Immature natural killer cell (primary cell): ENCODE data around the gene CDK11A. TPM values are rescaled to one million over a fixed set of nuclear protein-coding genes. Genes with fewer than 3 reads are reported as not detected.
"Not testable (repeated sequence)": the region's sequence is repeated elsewhere in the genome, so short reads cannot be mapped to it uniquely, and the experiment has no call there.

Experiments used
- DNase-seq, 3 donors: peaks; one replicate each; pipeline ENCODE4 v3.0.0; 2022; ENCODE audit warnings: mixed read lengths in 1 of 3
- H3K27ac Mint-ChIP-seq, 6 donors: one replicate each; pipeline ENCODE4 v1.8.0; 2020; ENCODE audit warnings: mixed read lengths in 6 of 6, mild to moderate bottlenecking in 5 of 6, inconsistent platforms in 4 of 6, moderate library complexity in 3 of 6
- H3K27me3 Mint-ChIP-seq, 3 donors: one replicate each; pipeline ENCODE4 v1.8.0; 2020 to 2021; ENCODE audit warnings: low read depth in 3 of 3, mild to moderate bottlenecking in 3 of 3, mixed read lengths in 3 of 3, moderate library complexity in 3 of 3, inconsistent platforms in 1 of 3
- H3K36me3 Mint-ChIP-seq, 3 donors: one replicate each; pipeline ENCODE4 v1.8.0; 2020; ENCODE audit warnings: mixed read lengths in 3 of 3, inconsistent platforms in 2 of 3, mild to moderate bottlenecking in 2 of 3
- H3K4me1 Mint-ChIP-seq, 2 donors: one replicate each; pipeline ENCODE4 v1.8.0; 2020; ENCODE audit warnings: inconsistent platforms in 2 of 2, mild to moderate bottlenecking in 2 of 2, mixed read lengths in 2 of 2, moderate library complexity in 1 of 2
- H3K4me3 Mint-ChIP-seq, 5 donors: one replicate each; pipeline ENCODE4 v1.8.0; 2020; ENCODE audit warnings: mild to moderate bottlenecking in 5 of 5, mixed read lengths in 5 of 5, inconsistent platforms in 3 of 5, moderate library complexity in 3 of 5
- H3K9me3 Mint-ChIP-seq, 6 donors: one replicate each; pipeline ENCODE4 v1.8.0; 2020; ENCODE audit warnings: mild to moderate bottlenecking in 6 of 6, mixed read lengths in 6 of 6, inconsistent platforms in 4 of 6, moderate library complexity in 3 of 6
- polyA plus RNA-seq, 3 donors: library from polyadenylated mRNA; unstranded; fragments of 300-500 nt; fragmentation: Illumina TruSeq; gene quantifications; one replicate each; pipeline ENCODE4 v1.2.3, GENCODE V29; 2021

The CDK11A gene
- polyA plus RNA-seq, 3 donors from 2014 or later: 1.6 to 32.6 (median 14.9) TPM

GRCh38 chr1:1746566-1746909 lies 22.4 kb upstream of the CDK11A start:
- Mint-ChIP-seq H3K27ac (peak overlapping the region in 1 of 6 donors; percentile 95), H3K4me3 (peak overlapping the region in 1 of 5 donors; percentile 88)
- not testable (repeated sequence) for H3K4me1 Mint-ChIP-seq, H3K36me3 Mint-ChIP-seq, H3K9me3 Mint-ChIP-seq, DNase-seq, H3K27me3 Mint-ChIP-seq

GRCh38 chr1:1745651-1746565 lies 21.8 kb upstream of the CDK11A start:
- not testable (repeated sequence) for H3K27me3 Mint-ChIP-seq, H3K36me3 Mint-ChIP-seq, H3K4me1 Mint-ChIP-seq, H3K9me3 Mint-ChIP-seq
- Mint-ChIP-seq H3K27ac (peak overlapping the region in 5 of 6 donors; percentile 45 to 95 (median 88)), H3K4me3 (peak overlapping the region; percentile 33 to 88 (median 61))
- DNase-seq: peak; percentile 83 to 96 (median 87)

GRCh38 chr1:1742529-1742928 lies 18.4 kb upstream of the CDK11A start:
- not testable (repeated sequence) for H3K27me3 Mint-ChIP-seq, H3K36me3 Mint-ChIP-seq, H3K9me3 Mint-ChIP-seq, H3K4me1 Mint-ChIP-seq, DNase-seq
- Mint-ChIP-seq H3K4me3 (peak overlapping the region in 2 of 5 donors; percentile 12 to 30), H3K27ac (peak overlapping the region in 2 of 6 donors; percentile 34 to 80)

GRCh38 chr1:1741013-1741412 lies 16.9 kb upstream of the CDK11A start:
- not testable (repeated sequence) for H3K27ac Mint-ChIP-seq, H3K36me3 Mint-ChIP-seq

GRCh38 chr1:1738799-1739337 lies 14.7 kb upstream of the CDK11A start:
- DNase-seq: peak in 1 of 3 donors; percentile 35
- not testable (repeated sequence) for H3K9me3 Mint-ChIP-seq, H3K27me3 Mint-ChIP-seq, H3K27ac Mint-ChIP-seq, H3K4me1 Mint-ChIP-seq, H3K4me3 Mint-ChIP-seq, H3K36me3 Mint-ChIP-seq

More at GRCh38 chr1:1741013-1741412, 16.9 kb upstream of the CDK11A start:
- not testable (repeated sequence) for H3K4me3 Mint-ChIP-seq, H3K4me1 Mint-ChIP-seq, H3K9me3 Mint-ChIP-seq, H3K27me3 Mint-ChIP-seq, DNase-seq

GRCh38 chr1:1737675-1738590 lies 13.8 kb upstream of the CDK11A start:
- not testable (repeated sequence) for H3K4me1 Mint-ChIP-seq, H3K27me3 Mint-ChIP-seq, H3K9me3 Mint-ChIP-seq, H3K4me3 Mint-ChIP-seq, H3K27ac Mint-ChIP-seq, H3K36me3 Mint-ChIP-seq, DNase-seq

GRCh38 chr1:1732381-1732780 lies 8.2 kb upstream of the CDK11A start:
- no peaks in the 10 kb centered on the region for H3K27me3 Mint-ChIP-seq
- H3K36me3 Mint-ChIP-seq: peaks cover 5 to 12% (median 7%) of the 10 kb centered on the region in 3 donors
- H3K27ac Mint-ChIP-seq: no peak overlapping the region
- no peak overlapping the region for H3K4me3 Mint-ChIP-seq
- H3K9me3 Mint-ChIP-seq: no peaks in the 10 kb centered on the region
- DNase-seq: no peak
- peaks cover 0 to 6% of the 10 kb centered on the region in 2 donors for H3K4me1 Mint-ChIP-seq

GRCh38 chr1:1730870-1731269 lies 6.7 kb upstream of the CDK11A start:
- Mint-ChIP-seq H3K27ac (no peak overlapping the region), H3K4me3 (no peak overlapping the region), H3K9me3 (no peaks in the 10 kb centered on the region), H3K36me3 (peaks cover 5 to 12% (median 7%) of the 10 kb centered on the region in 3 donors), H3K27me3 (no peaks in the 10 kb centered on the region), H3K4me1 (peaks cover 0 to 6% of the 10 kb centered on the region in 2 donors)
- DNase-seq: no peak

GRCh38 chr1:1730230-1730629 lies 6.1 kb upstream of the CDK11A start:
- H3K27me3 Mint-ChIP-seq, H3K4me3 Mint-ChIP-seq, H3K27ac Mint-ChIP-seq: not testable (repeated sequence)

GRCh38 chr1:1729116-1729816 lies 5.1 kb upstream of the CDK11A start:
- H3K27ac Mint-ChIP-seq: peak overlapping the region in 5 of 6 donors; percentile 17 to 49 (median 28)

More at GRCh38 chr1:1730230-1730629, 6.1 kb upstream of the CDK11A start:
- not testable (repeated sequence) for H3K4me1 Mint-ChIP-seq, H3K9me3 Mint-ChIP-seq, DNase-seq
- H3K36me3 Mint-ChIP-seq: peaks cover 5 to 12% (median 7%) of the 10 kb centered on the region in 3 donors

GRCh38 chr1:1728308-1729005 lies 4.3 kb upstream of the CDK11A start:
- DNase-seq: peak in 1 of 3 donors; percentile 48
- H3K27ac Mint-ChIP-seq: peak overlapping the region in 5 of 6 donors; percentile 42 to 90 (median 64)

More at GRCh38 chr1:1729116-1729816, 5.1 kb upstream of the CDK11A start:
- not testable (repeated sequence) for H3K4me3 Mint-ChIP-seq, H3K27me3 Mint-ChIP-seq, H3K9me3 Mint-ChIP-seq, DNase-seq
- peaks cover 4 to 11% of the 10 kb centered on the region in 2 donors for H3K4me1 Mint-ChIP-seq
- peaks cover 5 to 12% (median 7%) of the 10 kb centered on the region in 3 donors for H3K36me3 Mint-ChIP-seq

GRCh38 chr1:1727131-1727651 lies 3.0 kb upstream of the CDK11A start:
- not testable (repeated sequence) for H3K36me3 Mint-ChIP-seq, H3K27me3 Mint-ChIP-seq, H3K9me3 Mint-ChIP-seq, DNase-seq
- Mint-ChIP-seq H3K4me1 (peaks cover 6 to 15% of the 10 kb centered on the region in 2 donors), H3K4me3 (peak overlapping the region in 2 of 5 donors; percentile 29 to 57), H3K27ac (peak overlapping the region in 2 of 6 donors; percentile 31 to 89)

More at GRCh38 chr1:1728308-1729005, 4.3 kb upstream of the CDK11A start:
- Mint-ChIP-seq H3K4me3 (peak overlapping the region in 1 of 5 donors; percentile 59), H3K4me1 (peaks cover 6 to 15% of the 10 kb centered on the region in 2 donors)
- not testable (repeated sequence) for H3K27me3 Mint-ChIP-seq, H3K9me3 Mint-ChIP-seq, H3K36me3 Mint-ChIP-seq
